Calu3 (cell line): ENCODE measurements around the gene INPP5K. TPM values are rescaled to one million over a fixed set of nuclear protein-coding genes. Genes with fewer than 3 reads are reported as not detected.
"Not testable (repeated sequence)": the region's sequence is repeated elsewhere in the genome, so short reads cannot be mapped to it uniquely, and the experiment has no call there.

Experiments
- BruUV-seq: library from RNA; stranded (reverse); fragments of 400-500 nt; replicated peaks from 2 replicates; lab custom pipeline; 2021; lab: Mats Ljungman, UMichigan
- CTCF ChIA-PET: fragments of 300-600 bp; sonication (Branson Sonifier 250); formaldehyde crosslinking; loops from one replicate; lab custom pipeline; 2022; ENCODE audit warnings: antibody characterized with exemption; lab: Charles Lee
- DNase-seq: peaks from one replicate; pipeline ENCODE4 v3.0.0; 2022
- H3K27ac Mint-ChIP-seq: one replicate; pipeline ENCODE4 v1.8.0; 2022; ENCODE audit warnings: mixed read lengths; ENCODE audit not compliant: unreplicated experiment
- H3K27me3 Mint-ChIP-seq: one replicate; pipeline ENCODE4 v1.8.0; 2022; ENCODE audit warnings: mixed read lengths; ENCODE audit not compliant: unreplicated experiment
- H3K36me3 Mint-ChIP-seq: one replicate; pipeline ENCODE4 v1.8.0; 2022; ENCODE audit warnings: mild to moderate bottlenecking, moderate library complexity, mixed read lengths; ENCODE audit not compliant: insufficient read depth, unreplicated experiment
- H3K4me1 Mint-ChIP-seq: one replicate; pipeline ENCODE4 v1.8.0; 2022; ENCODE audit warnings: mild to moderate bottlenecking, low read depth, mixed read lengths; ENCODE audit not compliant: unreplicated experiment
- H3K4me3 Mint-ChIP-seq: one replicate; pipeline ENCODE4 v1.8.0; 2022; ENCODE audit warnings: mild to moderate bottlenecking, low read depth, moderate library complexity, mixed read lengths; ENCODE audit not compliant: unreplicated experiment
- H3K9me3 Mint-ChIP-seq: one replicate; pipeline ENCODE4 v1.8.0; 2022; ENCODE audit warnings: low read depth, mixed read lengths; ENCODE audit not compliant: unreplicated experiment
- CTCF ChIP-seq: fragments of 200-600 bp; IDR thresholded peaks from one replicate; pipeline ENCODE4 v1.8.0; 2022; ENCODE audit warnings: antibody characterized with exemption; ENCODE audit not compliant: unreplicated experiment
- intact Hi-C: fragments of 100-400 bp; cut with micrococcal nuclease; formaldehyde crosslinking; loops from one replicate; pipeline ENCODE4 v1.10.0; 2022; ENCODE audit not compliant: unreplicated experiment
- total RNA-seq: library from RNA; stranded (reverse); gene quantifications from 2 replicates; pipeline ENCODE4 v1.2.3, GENCODE V29; 2022

Gene INPP5K
- total RNA-seq, 1 experiment from 2014 or later, result 18.7 TPM

- no peak for TF ChIP-seq CTCF
- H3K4me3 Mint-ChIP-seq, result no peak overlapping the region
- intact Hi-C loops, result no loop called here
- H3K9me3 Mint-ChIP-seq, result no peaks in the 10 kb centered on the region
- BruUV-seq, result no TSS peak
- CTCF ChIA-PET, result no interaction called here
- no peaks in the 10 kb centered on the region for H3K4me1 Mint-ChIP-seq
- H3K36me3 Mint-ChIP-seq, result peaks cover 8% of the 10 kb centered on the region
- DNase-seq, result no peak
- H3K27ac Mint-ChIP-seq, result no peak overlapping the region
- H3K27me3 Mint-ChIP-seq, result no peaks in the 10 kb centered on the region
Observed at GRCh38 chr17:1447052-1447451, 69.4 kb downstream of the INPP5K start.

- no peak overlapping the region for H3K4me3 Mint-ChIP-seq
- DNase-seq, result no peak
- BruUV-seq, result no TSS peak
- no peak for TF ChIP-seq CTCF
- H3K27me3 Mint-ChIP-seq, result no peaks in the 10 kb centered on the region
- CTCF ChIA-PET, result no interaction called here
- intact Hi-C loops, result no loop called here
- no peaks in the 10 kb centered on the region for H3K9me3 Mint-ChIP-seq
- H3K36me3 Mint-ChIP-seq, result peaks cover 8% of the 10 kb centered on the region
- H3K27ac Mint-ChIP-seq, result no peak overlapping the region
- H3K4me1 Mint-ChIP-seq, result no peaks in the 10 kb centered on the region
Observed at GRCh38 chr17:1446201-1446600, 70.2 kb downstream of the INPP5K start.

GRCh38 chr17:1445695-1446094 lies 70.7 kb downstream of the INPP5K start:
- H3K27me3 Mint-ChIP-seq, H3K4me3 Mint-ChIP-seq, DNase-seq, H3K4me1 Mint-ChIP-seq, intact Hi-C loops, H3K36me3 Mint-ChIP-seq, H3K9me3 Mint-ChIP-seq, CTCF ChIA-PET, H3K27ac Mint-ChIP-seq, BruUV-seq: not testable (repeated sequence)

Other genes starting within 250 kb of the INPP5K start
- not detected in 2 replicates for gene BHLHA9, start 246.2 kb downstream of the INPP5K start, total RNA-seq
- not detected in 2 replicates for gene TRARG1, start 236.9 kb downstream of the INPP5K start, total RNA-seq
- gene YWHAE, start 116.4 kb downstream of the INPP5K start, total RNA-seq, result 466 and 504 TPM in 2 replicates
- 38.9 and 40.0 TPM in 2 replicates for gene CRK, start 60.4 kb downstream of the INPP5K start, total RNA-seq
- gene MYO1C, start 23.9 kb downstream of the INPP5K start, total RNA-seq, result 117 and 134 TPM in 2 replicates
- 52.0 and 59.4 TPM in 2 replicates for gene PITPNA, start 46.2 kb upstream of the INPP5K start, total RNA-seq
- 3.3 TPM in 2 replicates for gene SLC43A2, start 112.2 kb upstream of the INPP5K start, total RNA-seq
- 0.14 and 0.37 TPM in 2 replicates for gene SCARF1, start 129.1 kb upstream of the INPP5K start, total RNA-seq
- gene RILP, start 133.3 kb upstream of the INPP5K start, total RNA-seq, result 1.8 and 3.2 TPM in 2 replicates
- gene PRPF8, start 168.3 kb upstream of the INPP5K start, total RNA-seq, result 182 and 206 TPM in 2 replicates
- 5.9 and 6.7 TPM in 2 replicates for gene TLCD2, start 193.8 kb upstream of the INPP5K start, total RNA-seq
- gene WDR81, start 208.1 kb upstream of the INPP5K start, total RNA-seq, result 11.2 and 11.8 TPM in 2 replicates
- gene SERPINF2, start 226.3 kb upstream of the INPP5K start, total RNA-seq, result 0.54 and 0.76 TPM in 2 replicates
- not detected in 2 replicates for gene SERPINF1, start 245.4 kb upstream of the INPP5K start, total RNA-seq